ENCODE measurements around the gene SH3RF3.

DNA sequence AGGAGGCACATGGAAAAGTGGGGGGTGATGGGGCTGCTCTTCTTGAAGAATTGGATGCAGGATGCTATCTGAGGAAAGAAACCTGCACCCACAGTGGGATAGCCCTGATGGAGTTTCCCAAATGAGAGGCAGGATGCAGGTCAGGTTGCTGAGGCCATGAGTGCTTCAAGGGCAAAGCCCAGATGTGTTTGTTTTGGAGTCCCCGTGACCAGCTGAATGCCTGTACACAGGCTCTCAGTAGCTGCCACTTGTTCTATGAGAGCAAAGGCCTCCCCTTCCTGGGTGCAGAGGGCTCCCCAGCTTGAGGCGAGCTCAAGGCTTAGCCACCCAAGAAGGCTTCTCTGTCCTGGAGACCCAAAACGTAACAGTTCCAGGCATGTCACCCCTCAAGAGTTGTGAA, 292.1 kb downstream of the SH3RF3 start:
- TF ChIP-seq SPI1 (IDR thresholded peaks at IDR 0.05; ENCODE audit: low read depth, low read length) (no peak), POLR2A (IDR thresholded peaks at IDR 0.05; ENCODE audit: low read depth, low read length) (no peak)
